ENCODE measurements around the gene CMTM6.

- TF ChIP-seq CTCF (IDR thresholded peaks at IDR 0.05), result no peak
- TF ChIP-seq POLR2A (IDR thresholded peaks at IDR 0.05), result no peak
These were observed 20.0 kb downstream of the CMTM6 start for GRCh38 chr3:32482693-32483092.
